GM10248 (cell line): ENCODE measurements around the gene GEMIN2.
"Not testable (repeated sequence)": the region's sequence is repeated elsewhere in the genome, so short reads cannot be mapped to it uniquely, and the experiment has no call there.

Source experiments
- CTCF ChIA-PET: fragments of 300-600 bp; sonication (Branson Sonifier 250); formaldehyde crosslinking; extraction: SDS; loops from one replicate; lab custom pipeline; 2021; ENCODE audit warnings: antibody characterized with exemption; lab: Yijun Ruan, JAX
- POLR2A ChIA-PET: fragments of 350-650 bp; sonication (Branson Sonifier 250); formaldehyde crosslinking; extraction: SDS; loops from one replicate; lab custom pipeline; 2020; ENCODE audit warnings: antibody characterized with exemption; lab: Yijun Ruan, JAX
- DNase-seq: peaks from one replicate; pipeline ENCODE4 v3.0.0; 2012; ENCODE audit errors: extremely low spot score
- CTCF ChIP-seq: IDR thresholded peaks from 2 replicates; pipeline ENCODE4 v1.5.1; 2012; ENCODE audit warnings: mild to moderate bottlenecking, low read depth; ENCODE audit errors: extremely low read depth, missing control alignments, control extremely low read depth

GEMIN2 gene

GRCh38 chr14:39145266-39145966 is 31.3 kb downstream of the GEMIN2 start:
- DNase-seq, result no peak
- ChIA-PET POLR2A (no interaction called here), CTCF (no interaction called here)
- TF ChIP-seq CTCF, result no peak

GRCh38 chr14:39154594-39155189 is 40.6 kb downstream of the GEMIN2 start:
- POLR2A ChIA-PET, result no interaction called here
- TF ChIP-seq CTCF, result no peak
- CTCF ChIA-PET, result no interaction called here
- no peak for DNase-seq

- no peak for TF ChIP-seq CTCF
- no peak for DNase-seq
- POLR2A ChIA-PET, result no interaction called here
- CTCF ChIA-PET, result interaction anchor here (1.5 kb wide), 1 partner anchor 8 kb away, joined by 5 read pairs; no protein-coding TSS in a partner anchor
Observed at GRCh38 chr14:39157491-39157890, 43.4 kb downstream of the GEMIN2 start.

GRCh38 chr14:39158222-39158858 is 44.2 kb downstream of the GEMIN2 start:
- TF ChIP-seq CTCF, result no peak
- no peak for DNase-seq
- CTCF ChIA-PET, result interaction anchor here (1.5 kb wide), 1 partner anchor 9 kb away, joined by 5 read pairs; no protein-coding TSS in a partner anchor
- POLR2A ChIA-PET, result no interaction called here

- TF ChIP-seq CTCF, result no peak
- DNase-seq, result no peak
- ChIA-PET CTCF (interaction anchor here (1.9 to 3.0 kb wide), 2 partner anchors 9 to 10 kb away, joined by 7 to 13 read pairs; partner anchors contain the start of gene TRAPPC6B), POLR2A (interaction anchor here (0.6 kb wide), 1 partner anchor 10 kb away, joined by 5 read pairs; no protein-coding TSS in a partner anchor)
Observed at GRCh38 chr14:39160494-39160893, 46.4 kb downstream of the GEMIN2 start.

GRCh38 chr14:39167797-39168320 is 53.7 kb downstream of the GEMIN2 start:
- POLR2A ChIA-PET, CTCF ChIA-PET, DNase-seq: not testable (repeated sequence)
